ENCODE data around the gene APOL1.

GRCh38 chr22:36291831-36292740 is 39.2 kb downstream of the APOL1 start:
- TF ChIP-seq TAF1 (IDR thresholded peaks at IDR 0.05; ENCODE audit: low read depth, low read length): no peak
- TF ChIP-seq POLR2A (IDR thresholded peaks at IDR 0.05; ENCODE audit: low read depth, low read length): no peak
- TF ChIP-seq POLR2AphosphoS5 (IDR thresholded peaks at IDR 0.05; ENCODE audit: low read depth, low read length): no peak
- TF ChIP-seq PAX5 (IDR thresholded peaks at IDR 0.05; ENCODE audit: insufficient read depth, low read length, severe bottlenecking): no peak

Data from GM12891 (cell line).